Hepatocyte (in vitro differentiated cells): ENCODE results near the gene TRPM6.

Experiments used
- CTCF ChIP-seq: fragments of 200-600 bp; sonication (generic); IDR thresholded peaks from 2 replicates; pipeline ENCODE4 v1.5.1; 2016; ENCODE audit warnings: antibody characterized with exemption, mild to moderate bottlenecking; ENCODE audit not compliant: poor library complexity
- EZH2phosphoT487 ChIP-seq: fragments of 200-600 bp; sonication (generic); IDR thresholded peaks from one replicate; pipeline ENCODE4 v1.6.1; 2018; ENCODE audit warnings: antibody characterized with exemption, mild to moderate bottlenecking, low read depth, moderate library complexity; ENCODE audit not compliant: unreplicated experiment, severe bottlenecking

GRCh38 chr9:74784506-74784905 is 103.2 kb downstream of the TRPM6 start:
- TF ChIP-seq CTCF (no peak), EZH2phosphoT487 (no peak)
